T-helper 1 cell treated with Interleukin-12 subunit alpha and Interleukin-12 subunit beta and Interleukin-4 antibody, amounts not matched to agents 30 μg/mL and 1 μg/mL, for 36 hours (primary cell): ENCODE results near the gene ZNF146.
A peak's percentile ranks its signal among the peaks of the same experiment; 100 is the strongest.
"Not testable (repeated sequence)": the region's sequence is repeated elsewhere in the genome, so short reads cannot be mapped to it uniquely, and the experiment has no call there.

ENCODE experiments used
- H3K27ac Mint-ChIP-seq: one replicate; pipeline ENCODE4 v1.8.0; 2021; ENCODE audit warnings: mild to moderate bottlenecking, mixed read lengths
- H3K27me3 Mint-ChIP-seq: one replicate; pipeline ENCODE4 v1.8.0; 2021; ENCODE audit warnings: low read depth, mixed read lengths
- H3K36me3 Mint-ChIP-seq: one replicate; pipeline ENCODE4 v1.8.0; 2021; ENCODE audit warnings: low read depth, mixed read lengths
- H3K4me1 Mint-ChIP-seq: one replicate; pipeline ENCODE4 v1.8.0; 2021; ENCODE audit warnings: low read depth, mixed read lengths
- H3K4me3 Mint-ChIP-seq: one replicate; pipeline ENCODE4 v1.8.0; 2021; ENCODE audit warnings: mild to moderate bottlenecking, moderate library complexity, mixed read lengths
- H3K9me3 Mint-ChIP-seq: one replicate; pipeline ENCODE4 v1.8.0; 2021; ENCODE audit warnings: mixed read lengths

Gene ZNF146

GRCh38 chr19:36255316-36255715 is 40.4 kb downstream of the ZNF146 start:
- H3K9me3 Mint-ChIP-seq, result peaks cover 36% of the 10 kb centered on the region
- H3K4me1 Mint-ChIP-seq, result no peaks in the 10 kb centered on the region
- no peak overlapping the region for H3K4me3 Mint-ChIP-seq
- H3K27ac Mint-ChIP-seq, result no peak overlapping the region
- peaks cover 2% of the 10 kb centered on the region for H3K36me3 Mint-ChIP-seq
- no peaks in the 10 kb centered on the region for H3K27me3 Mint-ChIP-seq

GRCh38 chr19:36256064-36256463 is 41.2 kb downstream of the ZNF146 start:
- no peak overlapping the region for H3K4me3 Mint-ChIP-seq
- no peaks in the 10 kb centered on the region for H3K27me3 Mint-ChIP-seq
- peaks cover 2% of the 10 kb centered on the region for H3K36me3 Mint-ChIP-seq
- H3K9me3 Mint-ChIP-seq, result peaks cover 35% of the 10 kb centered on the region
- no peaks in the 10 kb centered on the region for H3K4me1 Mint-ChIP-seq
- H3K27ac Mint-ChIP-seq, result no peak overlapping the region

GRCh38 chr19:36256853-36257519 is 42.1 kb downstream of the ZNF146 start:
- Mint-ChIP-seq H3K4me1 (no peaks in the 10 kb centered on the region), H3K27ac (no peak overlapping the region), H3K4me3 (no peak overlapping the region), H3K36me3 (peaks cover 2% of the 10 kb centered on the region), H3K9me3 (peaks cover 28% of the 10 kb centered on the region), H3K27me3 (no peaks in the 10 kb centered on the region)

- Mint-ChIP-seq H3K9me3 (peaks cover 28% of the 10 kb centered on the region), H3K4me3 (no peak overlapping the region), H3K36me3 (peaks cover 2% of the 10 kb centered on the region), H3K27me3 (no peaks in the 10 kb centered on the region), H3K27ac (no peak overlapping the region), H3K4me1 (no peaks in the 10 kb centered on the region)
Measured at GRCh38 chr19:36257520-36257876, 42.6 kb downstream of the ZNF146 start.

- H3K4me3 Mint-ChIP-seq, result no peak overlapping the region
- H3K36me3 Mint-ChIP-seq, result peaks cover 2% of the 10 kb centered on the region
- H3K27ac Mint-ChIP-seq, result no peak overlapping the region
- H3K27me3 Mint-ChIP-seq, result no peaks in the 10 kb centered on the region
- no peaks in the 10 kb centered on the region for H3K4me1 Mint-ChIP-seq
- peaks cover 30% of the 10 kb centered on the region for H3K9me3 Mint-ChIP-seq
Measured at GRCh38 chr19:36258028-36258875, 43.3 kb downstream of the ZNF146 start.

- Mint-ChIP-seq H3K9me3 (peaks cover 38% of the 10 kb centered on the region), H3K36me3 (peaks cover 2% of the 10 kb centered on the region), H3K4me3 (no peak overlapping the region), H3K27me3 (no peaks in the 10 kb centered on the region), H3K4me1 (no peaks in the 10 kb centered on the region), H3K27ac (no peak overlapping the region)
Measured at GRCh38 chr19:36259211-36259610, 44.3 kb downstream of the ZNF146 start.

GRCh38 chr19:36265064-36265463 is 50.2 kb downstream of the ZNF146 start:
- H3K36me3 Mint-ChIP-seq, result peaks cover 1% of the 10 kb centered on the region
- no peak overlapping the region for H3K4me3 Mint-ChIP-seq
- H3K27ac Mint-ChIP-seq, result no peak overlapping the region
- peaks cover 35% of the 10 kb centered on the region for H3K9me3 Mint-ChIP-seq
- H3K27me3 Mint-ChIP-seq, result no peaks in the 10 kb centered on the region
- no peaks in the 10 kb centered on the region for H3K4me1 Mint-ChIP-seq

- no peak overlapping the region for H3K27ac Mint-ChIP-seq
- peaks cover 35% of the 10 kb centered on the region for H3K9me3 Mint-ChIP-seq
- H3K4me1 Mint-ChIP-seq, result no peaks in the 10 kb centered on the region
- no peaks in the 10 kb centered on the region for H3K27me3 Mint-ChIP-seq
- H3K36me3 Mint-ChIP-seq, result peaks cover 1% of the 10 kb centered on the region
- no peak overlapping the region for H3K4me3 Mint-ChIP-seq
Measured at GRCh38 chr19:36265856-36266374, 51.0 kb downstream of the ZNF146 start.

GRCh38 chr19:36266375-36266961 is 51.6 kb downstream of the ZNF146 start:
- Mint-ChIP-seq H3K4me3 (peak overlapping the region; percentile 63), H3K27me3 (no peaks in the 10 kb centered on the region), H3K36me3 (peaks cover 1% of the 10 kb centered on the region), H3K27ac (no peak overlapping the region), H3K4me1 (no peaks in the 10 kb centered on the region), H3K9me3 (peaks cover 35% of the 10 kb centered on the region)

- Mint-ChIP-seq H3K27me3 (no peaks in the 10 kb centered on the region), H3K4me3 (peak overlapping the region; percentile 63), H3K27ac (no peak overlapping the region), H3K4me1 (no peaks in the 10 kb centered on the region), H3K9me3 (peaks cover 35% of the 10 kb centered on the region), H3K36me3 (peaks cover 1% of the 10 kb centered on the region)
Measured at GRCh38 chr19:36267061-36267845, 52.3 kb downstream of the ZNF146 start.

GRCh38 chr19:36268081-36268480 is 53.2 kb downstream of the ZNF146 start:
- not testable (repeated sequence) for H3K4me1 Mint-ChIP-seq, H3K36me3 Mint-ChIP-seq, H3K27ac Mint-ChIP-seq, H3K27me3 Mint-ChIP-seq, H3K4me3 Mint-ChIP-seq
- H3K9me3 Mint-ChIP-seq, result peaks cover 34% of the 10 kb centered on the region

- not testable (repeated sequence) for H3K36me3 Mint-ChIP-seq, H3K4me1 Mint-ChIP-seq, H3K4me3 Mint-ChIP-seq, H3K27ac Mint-ChIP-seq, H3K27me3 Mint-ChIP-seq
- H3K9me3 Mint-ChIP-seq, result peaks cover 29% of the 10 kb centered on the region
Measured at GRCh38 chr19:36268591-36268990, 53.7 kb downstream of the ZNF146 start.

- H3K27me3 Mint-ChIP-seq, H3K27ac Mint-ChIP-seq, H3K36me3 Mint-ChIP-seq: not testable (repeated sequence)
Measured at GRCh38 chr19:36269295-36269694, 54.4 kb downstream of the ZNF146 start.

More at GRCh38 chr19:36269295-36269694, 54.4 kb downstream of the ZNF146 start:
- not testable (repeated sequence) for H3K4me1 Mint-ChIP-seq, H3K4me3 Mint-ChIP-seq
- H3K9me3 Mint-ChIP-seq, result peaks cover 22% of the 10 kb centered on the region
